Stimulated activated CD4-positive, alpha-beta T cell treated with anti-CD3 and anti-CD28 coated beads, Interleukin-1b, Interleukin-23, amount 100 ng/mL, for 48 hours (primary cell): ENCODE measurements around the gene TFAP2A.

Experiments used
- DNase-seq: peaks from one replicate; pipeline ENCODE4 v3.0.0-alpha.2; 2020

Gene TFAP2A

GRCh38 chr6:10382322-10382721 is 32.6 kb downstream of the TFAP2A start:
- DNase-seq: no peak

- no peak for DNase-seq
These were observed 33.1 kb downstream of the TFAP2A start for GRCh38 chr6:10381830-10382208.

- no peak for DNase-seq
These were observed 33.6 kb downstream of the TFAP2A start for GRCh38 chr6:10381133-10381829.

GRCh38 chr6:10375391-10375969 is 39.4 kb downstream of the TFAP2A start:
- no peak for DNase-seq

GRCh38 chr6:10373642-10374359 is 41.1 kb downstream of the TFAP2A start:
- no peak for DNase-seq

- DNase-seq: no peak
These were observed 45.0 kb downstream of the TFAP2A start for GRCh38 chr6:10369896-10370295.

GRCh38 chr6:10368861-10369260 is 46.0 kb downstream of the TFAP2A start:
- DNase-seq: no peak

- DNase-seq: no peak
These were observed 51.0 kb downstream of the TFAP2A start for GRCh38 chr6:10363911-10364310.

- DNase-seq: no peak
These were observed 52.6 kb downstream of the TFAP2A start for GRCh38 chr6:10362300-10362699.

- DNase-seq: no peak
These were observed 53.4 kb downstream of the TFAP2A start for GRCh38 chr6:10361428-10361827.

GRCh38 chr6:10359581-10359980 is 55.3 kb downstream of the TFAP2A start:
- no peak for DNase-seq

GRCh38 chr6:10355115-10355702 is 59.7 kb downstream of the TFAP2A start:
- DNase-seq: no peak

GRCh38 chr6:10351791-10352190 is 63.1 kb downstream of the TFAP2A start:
- no peak for DNase-seq

- DNase-seq: no peak
These were observed 64.2 kb downstream of the TFAP2A start for GRCh38 chr6:10350720-10351119.

- no peak for DNase-seq
These were observed 67.1 kb downstream of the TFAP2A start for GRCh38 chr6:10347561-10348327.
